NCI-H526 treated with DMSO at 0.1 percent for 48 hours (cell line): ENCODE results near the gene LSAMP.
"Not testable (repeated sequence)": the region's sequence is repeated elsewhere in the genome, so short reads cannot be mapped to it uniquely, and the experiment has no call there.

Experiments
- DNase-seq: peaks from one replicate; lab custom pipeline; 2025; lab: John Stamatoyannopoulos, UW

Gene LSAMP

GRCh38 chr3:116238846-116239565, 206.3 kb downstream of the LSAMP start:
- DNase-seq, result no peak

- DNase-seq, result no peak
Observed at GRCh38 chr3:116233711-116234357, 211.5 kb downstream of the LSAMP start.

- DNase-seq, result no peak
Observed at GRCh38 chr3:116230431-116231020, 214.8 kb downstream of the LSAMP start.

- DNase-seq, result no peak
Observed at GRCh38 chr3:116226266-116226665, 219.0 kb downstream of the LSAMP start.

GRCh38 chr3:116216761-116217160, 228.5 kb downstream of the LSAMP start:
- no peak for DNase-seq

GRCh38 chr3:116211901-116212300, 233.4 kb downstream of the LSAMP start:
- no peak for DNase-seq

GRCh38 chr3:116208830-116209229, 236.5 kb downstream of the LSAMP start:
- not testable (repeated sequence) for DNase-seq

GRCh38 chr3:116200956-116201690, 244.2 kb downstream of the LSAMP start:
- peak; percentile 84 for DNase-seq

DNA sequence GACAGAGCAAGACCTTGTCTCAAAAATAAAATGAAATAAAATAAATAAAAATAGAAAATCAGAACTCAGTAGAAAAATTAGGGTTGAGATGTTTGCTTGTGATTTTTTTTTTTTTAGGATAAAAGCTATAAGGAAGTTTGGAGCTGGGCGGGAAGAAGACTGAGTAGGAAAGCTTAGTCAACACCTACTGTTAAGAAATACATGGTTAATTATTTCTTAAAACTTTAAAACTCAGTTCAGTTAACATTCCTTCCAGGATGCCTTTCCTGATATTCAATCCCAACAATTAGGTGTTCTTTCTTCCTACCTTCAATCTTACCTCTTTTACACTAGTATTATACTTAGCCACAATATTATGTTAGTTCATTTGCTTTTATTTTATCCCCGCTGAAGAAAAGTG, 246.2 kb downstream of the LSAMP start:
- no peak for DNase-seq

GRCh38 chr3:116198087-116198486, 247.2 kb downstream of the LSAMP start:
- no peak for DNase-seq

GRCh38 chr3:116192464-116192863, 252.8 kb downstream of the LSAMP start:
- DNase-seq, result no peak

- DNase-seq, result no peak
Observed at GRCh38 chr3:116191409-116191808, 253.9 kb downstream of the LSAMP start.

DNA sequence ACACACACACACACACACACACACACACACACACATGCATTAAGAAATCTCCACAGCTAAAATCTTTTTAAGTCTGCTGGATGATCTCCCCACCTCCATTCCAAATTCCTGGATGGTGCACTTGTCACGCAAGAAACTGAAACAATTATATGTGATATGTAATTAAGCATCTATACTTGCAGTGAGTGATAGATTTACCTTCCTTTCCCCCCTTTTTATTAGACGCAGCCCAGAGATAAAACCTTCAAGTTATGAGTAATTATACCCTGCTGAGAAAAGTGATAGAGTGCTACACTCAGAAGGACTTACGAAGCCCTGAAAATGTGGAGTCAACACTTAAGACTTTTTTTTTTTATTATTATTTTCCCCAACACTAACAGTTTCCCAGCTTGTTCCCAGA, 255.2 kb downstream of the LSAMP start:
- DNase-seq, result no peak

DNA sequence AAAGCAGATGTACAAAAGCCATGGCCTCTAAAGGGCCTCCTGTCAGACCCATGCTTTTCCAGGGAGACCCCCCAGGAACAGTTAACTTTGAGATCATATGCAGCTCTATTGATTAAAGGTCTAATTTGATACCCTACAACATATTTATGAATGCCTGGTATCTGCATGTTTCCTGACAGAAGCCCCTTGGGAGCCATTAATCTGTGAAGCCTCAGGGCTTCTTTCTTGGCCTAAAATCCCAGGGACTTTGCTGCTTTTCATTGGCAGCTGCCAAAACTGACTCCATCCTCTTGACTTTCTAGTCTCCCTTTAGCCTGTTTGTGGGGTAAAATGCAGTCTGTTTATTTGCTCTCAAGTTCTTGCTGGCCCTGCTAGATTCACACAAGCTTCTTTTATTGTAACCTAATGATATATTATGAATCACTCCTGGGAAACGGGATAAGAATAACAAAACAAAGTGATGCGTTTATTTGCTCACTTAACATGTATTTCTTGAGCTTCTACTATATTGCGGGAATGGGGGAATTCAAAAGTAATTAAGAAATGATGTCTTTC, 257.0 kb downstream of the LSAMP start:
- DNase-seq, result no peak

- DNase-seq, result no peak
Observed at GRCh38 chr3:116186049-116186448, 259.2 kb downstream of the LSAMP start.

GRCh38 chr3:116181159-116181558, 264.1 kb downstream of the LSAMP start:
- no peak for DNase-seq

- no peak for DNase-seq
Observed at GRCh38 chr3:116179091-116179490, 266.2 kb downstream of the LSAMP start.

- DNase-seq, result no peak
Observed at GRCh38 chr3:116176974-116177555, 268.2 kb downstream of the LSAMP start.

DNA sequence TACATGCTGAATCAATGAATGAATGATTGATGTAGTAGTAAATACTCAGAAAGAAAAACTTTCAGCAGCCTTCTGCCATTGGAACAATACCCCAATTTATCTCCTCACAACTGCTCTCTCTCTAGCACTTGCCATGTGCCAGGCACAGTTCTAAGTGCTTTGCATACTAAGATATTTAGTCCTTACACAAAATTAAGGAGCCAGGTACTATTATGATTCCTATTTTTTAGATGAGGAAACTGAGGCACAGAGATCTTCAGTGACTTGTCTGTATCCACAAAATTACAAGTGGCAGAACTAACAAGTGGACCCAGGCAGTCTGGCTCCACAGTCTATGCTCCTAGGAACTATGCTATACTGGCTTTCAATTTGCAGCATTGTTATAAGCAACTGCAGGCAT, 279.2 kb downstream of the LSAMP start:
- no peak for DNase-seq

- no peak for DNase-seq
Observed at GRCh38 chr3:116165641-116166040, 279.6 kb downstream of the LSAMP start.

DNA sequence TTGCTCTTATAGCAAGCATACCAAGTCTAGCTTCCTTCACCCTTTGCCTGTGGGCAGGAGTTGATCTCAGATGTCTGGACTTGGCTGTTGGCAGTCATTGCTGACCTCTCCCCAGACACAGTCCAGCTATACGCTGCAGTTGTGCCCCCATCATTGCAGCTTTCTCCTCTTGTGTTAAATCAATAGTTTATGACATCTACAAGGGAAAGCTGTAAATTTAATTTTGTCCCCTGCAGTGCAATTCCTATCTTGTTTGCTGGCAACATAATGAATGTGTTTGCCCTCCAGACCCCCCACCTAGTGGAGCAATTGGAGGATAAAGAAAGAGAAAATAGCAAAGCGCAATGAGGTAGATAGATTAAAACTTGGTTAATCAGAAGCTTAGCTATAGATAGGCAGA, 280.2 kb downstream of the LSAMP start:
- DNase-seq, result no peak

DNA sequence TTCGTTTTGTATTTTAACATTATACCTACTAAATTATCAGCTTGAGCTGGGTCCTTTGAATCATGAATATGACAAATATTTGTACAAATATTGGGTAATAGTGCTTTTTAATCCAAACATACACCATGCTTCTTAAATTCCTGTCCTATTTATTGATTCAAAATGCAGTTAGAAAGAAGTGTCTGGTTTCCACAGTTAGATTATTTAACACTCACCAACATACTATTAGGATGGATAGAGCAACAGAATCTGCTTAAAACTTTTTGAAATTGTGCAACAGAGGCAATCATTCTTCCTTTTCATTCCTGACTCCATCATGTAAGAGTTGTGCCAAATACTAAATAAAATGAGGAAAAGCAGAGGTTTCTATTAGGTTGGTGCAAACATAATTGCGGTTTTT, 281.2 kb downstream of the LSAMP start:
- DNase-seq, result no peak
